ENCODE measurements around the gene GPHN. TPM values are rescaled to one million over a fixed set of nuclear protein-coding genes. Genes with fewer than 3 reads are reported as not detected.

GPHN gene
- total and polyA plus RNA-seq, 2 of the 4 experiments (the other 2 are of a cell fraction): 8.0 to 8.1 TPM

GRCh38 chr14:66503532-66503931 lies 4.4 kb upstream of the GPHN start:
- in situ Hi-C loops (cut with MboI; ENCODE audit: low sequenced_read_pairs) (loop anchor here (25.0 kb wide), 1 partner anchor 784 kb away; no protein-coding TSS in a partner anchor), intact Hi-C loops (cut with micrococcal nuclease) (loop anchor here (10.0 kb wide), 1 partner anchor 1339 kb away; no protein-coding TSS in a partner anchor), dilution Hi-C loops (cut with HindIII; ENCODE audit: low sequenced_read_pairs, unreplicated experiment) (no loop called here)
- no peaks in the 10 kb centered on the region for H3K9me3 ChIP-seq (ENCODE audit: control insufficient read depth, insufficient read depth, low read length)
- no peak overlapping the region for H3K4ac ChIP-seq (ENCODE audit: low read depth, low read length)
- no TSS peak for BruUV-seq (replicated peaks)
- H3K27me3 ChIP-seq (ENCODE audit: control insufficient read depth, insufficient read depth, low read length): no peaks in the 10 kb centered on the region
- no peak overlapping the region for H2AK9ac ChIP-seq (replicated peaks; ENCODE audit: low read depth, low read length, poor library complexity)
- no peaks in the 10 kb centered on the region for H3K4me1 ChIP-seq (ENCODE audit: control insufficient read depth, insufficient read depth, low read length)
- no CpG with 5 or more reads among the region's 1 CpG for WGBS, 2 experiments (ENCODE audit: extremely low coverage in 2 of 2, insufficient read length in 1 of 2)
- H4K5ac ChIP-seq (ENCODE audit: low read depth, low read length): no peak overlapping the region
- no peak overlapping the region for H4K91ac ChIP-seq (ENCODE audit: insufficient read depth, low read depth, low read length)
- POLR2A ChIA-PET (ENCODE audit: unreplicated experiment): no interaction called here
- H2BK120ac ChIP-seq (ENCODE audit: low read depth, low read length): no peak overlapping the region
- H2AK5ac ChIP-seq (ENCODE audit: low read depth, low read length): no peak overlapping the region
- H3K56ac ChIP-seq (ENCODE audit: extremely low read depth, insufficient read depth, low read length): no peak overlapping the region
- no peaks in the 10 kb centered on the region for H4K20me1 ChIP-seq (ENCODE audit: insufficient read depth, low read length)
- CTCF ChIA-PET: no interaction called here
- no peaks in the 10 kb centered on the region for H3K36me3 ChIP-seq (ENCODE audit: control insufficient read depth, insufficient read depth, low read length)
- no peak overlapping the region for H4K8ac ChIP-seq (ENCODE audit: low read depth in 2 of 2, low read length in 2 of 2)
- TF ChIP-seq FOS (IDR thresholded peaks at IDR 0.05; ENCODE audit: low read depth, low read length): no peak
- TF ChIP-seq, protein P1, sequence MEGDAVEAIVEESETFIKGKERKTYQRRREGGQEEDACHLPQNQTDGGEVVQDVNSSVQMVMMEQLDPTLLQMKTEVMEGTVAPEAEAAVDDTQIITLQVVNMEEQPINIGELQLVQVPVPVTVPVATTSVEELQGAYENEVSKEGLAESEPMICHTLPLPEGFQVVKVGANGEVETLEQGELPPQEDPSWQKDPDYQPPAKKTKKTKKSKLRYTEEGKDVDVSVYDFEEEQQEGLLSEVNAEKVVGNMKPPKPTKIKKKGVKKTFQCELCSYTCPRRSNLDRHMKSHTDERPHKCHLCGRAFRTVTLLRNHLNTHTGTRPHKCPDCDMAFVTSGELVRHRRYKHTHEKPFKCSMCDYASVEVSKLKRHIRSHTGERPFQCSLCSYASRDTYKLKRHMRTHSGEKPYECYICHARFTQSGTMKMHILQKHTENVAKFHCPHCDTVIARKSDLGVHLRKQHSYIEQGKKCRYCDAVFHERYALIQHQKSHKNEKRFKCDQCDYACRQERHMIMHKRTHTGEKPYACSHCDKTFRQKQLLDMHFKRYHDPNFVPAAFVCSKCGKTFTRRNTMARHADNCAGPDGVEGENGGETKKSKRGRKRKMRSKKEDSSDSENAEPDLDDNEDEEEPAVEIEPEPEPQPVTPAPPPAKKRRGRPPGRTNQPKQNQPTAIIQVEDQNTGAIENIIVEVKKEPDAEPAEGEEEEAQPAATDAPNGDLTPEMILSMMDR (conservative IDR thresholded peaks at IDR 0.05; ENCODE audit: low read depth, low read length): no peak
- no peak for TF ChIP-seq MAFK (IDR thresholded peaks at IDR 0.05; ENCODE audit: low read depth, low read length)
- H3K27ac ChIP-seq (ENCODE audit: insufficient read depth, low read length): no peak overlapping the region
- no peak overlapping the region for H3K4me3 ChIP-seq (ENCODE audit: insufficient read depth, low read depth, low read length)
- no peaks in the 10 kb centered on the region for H3K9me1 ChIP-seq (ENCODE audit: insufficient read depth, low read length)
- no peak overlapping the region for H3K14ac ChIP-seq (replicated peaks; ENCODE audit: low read depth, low read length)
- DNase-seq (peak; percentile 28), ATAC-seq (ENCODE audit: low read depth) (no peak)
- no peak overlapping the region for H3K23ac ChIP-seq (ENCODE audit: low read depth, low read length)
- no peak overlapping the region for H2AFZ ChIP-seq (replicated peaks; ENCODE audit: low read length, poor library complexity)
- no peak overlapping the region for H3K9ac ChIP-seq (ENCODE audit: low read depth, low read length)
- no peak overlapping the region for H2BK20ac ChIP-seq (ENCODE audit: low read depth, low read length)
- no peak overlapping the region for H3K4me2 ChIP-seq (ENCODE audit: low read depth, low read length)
- no peak overlapping the region for H2BK15ac ChIP-seq (ENCODE audit: low read depth, low read length)
- no peak overlapping the region for H2BK5ac ChIP-seq (ENCODE audit: low read depth, low read length, poor library complexity, severe bottlenecking)
- H3K79me1 ChIP-seq (ENCODE audit: low read depth in 1 of 2, low read length in 2 of 2): no peaks in the 10 kb centered on the region
- H3K18ac ChIP-seq (ENCODE audit: low read depth, low read length): no peak overlapping the region
